ENCODE measurements around the gene MICALL1. TPM values are rescaled to one million over a fixed set of nuclear protein-coding genes. Genes with fewer than 3 reads are reported as not detected.

The MICALL1 gene
- total RNA-seq (10 to 100 TPM; 30.7 to 31.0 TPM), polyA plus RNA-seq (1 to 10 TPM in 1 of 2 donors, under 1 TPM in 1; 0.77 to 4.4 TPM)

GRCh38 chr22:37905534-37906363 is at the start of gene MICALL1:
MICALL1 (plus strand) TSS chr22:37906297; CDS start chr22:37906423, 126 bp downstream.
- H3K4me3 ChIP-seq (ENCODE audit: low read length in 2 of 2), result peak within 1 kb of the TSS; percentile 3 to 58
- intact Hi-C loops (cut with micrococcal nuclease), result loop anchor here (1.0 to 5.0 kb wide), 4 partner anchors 29 to 98 kb away; partner anchors contain the start of genes C22orf23, EIF3L, GCAT and POLR2F
- POLR2A ChIA-PET (ENCODE audit: partially characterized antibody), result interaction anchor here (0.6 to 3.3 kb wide), 21 partner anchors 9 to 1115 kb away, joined by 3 to 51 read pairs (median 4); partner anchors contain the start of genes ANKRD54, APOBEC3D, C22orf23 and EIF3L
- Mint-ChIP-seq H3K4me1 (peaks cover 18 to 45% (median 28%) of the 10 kb centered on the region in 4 donors), H3K4me3 (peak within 1 kb of the TSS; percentile 77 to 88 (median 84)), H3K36me3 (no peaks in the 10 kb centered on the region), H3K27ac (peak within 1 kb of the TSS; percentile 48 to 93 (median 88)), H3K27me3 (no peaks in the 10 kb centered on the region), H3K9me3 (no peaks in the 10 kb centered on the region)
- H3K4me1 ChIP-seq (ENCODE audit: insufficient read depth, low read length), result peaks cover 18% of the 10 kb centered on the region
- no peaks in the 10 kb centered on the region for H3K27me3 ChIP-seq (ENCODE audit: insufficient read depth, low read length)
- peak; percentile 56 to 74 (median 62) for DNase-seq
- peak within 1 kb of the TSS; percentile 58 for H3K27ac ChIP-seq (ENCODE audit: low read depth, low read length)
- no peaks in the 10 kb centered on the region for H3K9me3 ChIP-seq (ENCODE audit: control insufficient read depth in 1 of 2, low read length in 2 of 2)
- H3K36me3 ChIP-seq (ENCODE audit: insufficient read depth, low read length), result no peaks in the 10 kb centered on the region
- CTCF ChIA-PET (ENCODE audit: partially characterized antibody), result interaction anchor here (0.8 to 4.3 kb wide), 11 partner anchors 9 to 62 kb away, joined by 3 to 28 read pairs (median 5); partner anchors contain the start of gene ANKRD54

DNA sequence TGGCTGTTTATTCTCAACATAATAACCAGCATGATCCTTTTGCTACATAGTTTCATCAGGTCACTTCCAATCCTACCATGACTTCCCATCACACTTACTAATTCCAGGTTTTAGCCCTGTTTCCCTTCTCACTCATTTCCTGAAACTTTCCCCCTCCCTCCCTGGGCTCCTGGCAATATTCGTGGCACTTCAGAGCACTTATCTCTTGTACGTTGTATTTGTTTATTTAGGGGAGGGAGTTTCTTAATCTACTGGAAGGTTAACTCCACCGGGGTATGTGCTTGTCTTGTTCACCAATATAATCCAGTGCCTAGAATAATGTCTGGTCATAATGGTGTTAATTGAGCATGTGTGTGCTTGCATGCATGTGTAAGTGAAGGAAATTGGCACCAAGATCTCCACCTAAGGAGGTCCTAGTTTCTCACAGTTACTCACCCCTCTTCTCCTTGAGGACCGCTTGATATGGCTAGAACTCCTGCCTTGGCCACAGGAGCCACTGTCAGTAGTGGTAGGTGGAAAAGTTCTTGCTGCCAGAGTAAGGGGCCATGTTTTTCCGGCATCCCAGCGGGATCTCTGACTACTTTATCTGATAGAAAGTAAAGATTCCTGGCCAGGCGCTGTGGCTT is 45.2 kb upstream of the MICALL1 start:
- ChIA-PET POLR2A (ENCODE audit: partially characterized antibody) (interaction anchor here (1.0 to 1.3 kb wide), 3 partner anchors 17 to 43 kb away, joined by 4 to 8 read pairs (median 5); partner anchors contain the start of gene ANKRD54), CTCF (ENCODE audit: partially characterized antibody) (interaction anchor here (1.0 to 11.7 kb wide), 7 partner anchors 13 to 254 kb away, joined by 3 to 255 read pairs (median 4); partner anchors contain the start of genes EIF3L and MICALL1)
- no peak for DNase-seq
- peaks cover 47 to 65% of the 10 kb centered on the region in 2 donors for H3K36me3 Mint-ChIP-seq
- no peaks in the 10 kb centered on the region for H3K9me3 ChIP-seq (ENCODE audit: control insufficient read depth in 1 of 2, low read length in 2 of 2)
- H3K27me3 ChIP-seq (ENCODE audit: insufficient read depth, low read length), result no peaks in the 10 kb centered on the region
- H3K4me1 Mint-ChIP-seq, result peaks cover 3 to 6% (median 4%) of the 10 kb centered on the region in 4 donors
- H3K27me3 Mint-ChIP-seq, result no peaks in the 10 kb centered on the region
- H3K27ac Mint-ChIP-seq, result no peak overlapping the region
- H3K9me3 Mint-ChIP-seq, result no peaks in the 10 kb centered on the region
- peaks cover 5% of the 10 kb centered on the region for H3K4me1 ChIP-seq (ENCODE audit: insufficient read depth, low read length)
- peaks cover 56% of the 10 kb centered on the region for H3K36me3 ChIP-seq (ENCODE audit: insufficient read depth, low read length)
- no peak overlapping the region for H3K4me3 ChIP-seq (ENCODE audit: low read length in 2 of 2)
- no peak overlapping the region for H3K27ac ChIP-seq (ENCODE audit: low read depth, low read length)
- intact Hi-C loops (cut with micrococcal nuclease), result no loop called here
- no peak overlapping the region for H3K4me3 Mint-ChIP-seq

GRCh38 chr22:37862570-37863325 is 43.3 kb upstream of the MICALL1 start:
- CTCF ChIA-PET (ENCODE audit: partially characterized antibody), result interaction anchor here (0.5 to 11.7 kb wide), 47 partner anchors 7 to 470 kb away, joined by 3 to 255 read pairs (median 5); partner anchors contain the start of genes ANKRD54, C22orf23, EIF3L and GALR3
- H3K36me3 Mint-ChIP-seq, result peaks cover 47 to 63% of the 10 kb centered on the region in 2 donors
- Histone ChIP-seq H3K27ac (ENCODE audit: low read depth, low read length) (no peak overlapping the region), H3K4me1 (ENCODE audit: insufficient read depth, low read length) (peaks cover 5% of the 10 kb centered on the region), H3K36me3 (ENCODE audit: insufficient read depth, low read length) (peaks cover 67% of the 10 kb centered on the region), H3K27me3 (ENCODE audit: insufficient read depth, low read length) (no peaks in the 10 kb centered on the region), H3K4me3 (ENCODE audit: low read length in 2 of 2) (no peak overlapping the region), H3K9me3 (ENCODE audit: control insufficient read depth in 1 of 2, low read length in 2 of 2) (no peaks in the 10 kb centered on the region)
- H3K4me3 Mint-ChIP-seq, result no peak overlapping the region
- peaks cover 2 to 5% (median 4%) of the 10 kb centered on the region in 4 donors for H3K4me1 Mint-ChIP-seq
- no peaks in the 10 kb centered on the region for H3K9me3 Mint-ChIP-seq
- no peak for DNase-seq
- no peaks in the 10 kb centered on the region for H3K27me3 Mint-ChIP-seq
- peak overlapping the region in 3 of 7 donors; percentile 38 to 74 (median 53) for H3K27ac Mint-ChIP-seq
- POLR2A ChIA-PET (ENCODE audit: partially characterized antibody), result interaction anchor here (0.8 to 1.8 kb wide), 8 partner anchors 10 to 256 kb away, joined by 3 to 9 read pairs (median 4); partner anchors contain the start of genes ANKRD54, GCAT, GGA1 and NOL12
- intact Hi-C loops (cut with micrococcal nuclease), result loop anchor here (1.0 kb wide), 4 partner anchors 13 to 255 kb away; partner anchors contain the start of gene EIF3L

- Mint-ChIP-seq H3K9me3 (no peaks in the 10 kb centered on the region), H3K27me3 (no peaks in the 10 kb centered on the region), H3K4me3 (no peak overlapping the region), H3K4me1 (peaks cover 2 to 5% (median 4%) of the 10 kb centered on the region in 4 donors), H3K27ac (no peak overlapping the region), H3K36me3 (peaks cover 47 to 63% of the 10 kb centered on the region in 2 donors)
- Histone ChIP-seq H3K27me3 (ENCODE audit: insufficient read depth, low read length) (no peaks in the 10 kb centered on the region), H3K9me3 (ENCODE audit: control insufficient read depth in 1 of 2, low read length in 2 of 2) (no peaks in the 10 kb centered on the region), H3K36me3 (ENCODE audit: insufficient read depth, low read length) (peaks cover 71% of the 10 kb centered on the region), H3K4me1 (ENCODE audit: insufficient read depth, low read length) (peaks cover 5% of the 10 kb centered on the region), H3K4me3 (ENCODE audit: low read length in 2 of 2) (no peak overlapping the region), H3K27ac (ENCODE audit: low read depth, low read length) (no peak overlapping the region)
- no peak for DNase-seq
- ChIA-PET POLR2A (ENCODE audit: partially characterized antibody) (no interaction called here), CTCF (ENCODE audit: partially characterized antibody) (interaction anchor here (0.7 to 11.7 kb wide), 5 partner anchors 11 to 49 kb away, joined by 3 to 255 read pairs (median 11); partner anchors contain the start of gene EIF3L)
- intact Hi-C loops (cut with micrococcal nuclease), result no loop called here
These were observed 40.6 kb upstream of the MICALL1 start for GRCh38 chr22:37865510-37865909.

- Mint-ChIP-seq H3K36me3 (peaks cover 36 to 52% of the 10 kb centered on the region in 2 donors), H3K4me1 (peaks cover 0 to 1% (median 0%) of the 10 kb centered on the region in 4 donors), H3K9me3 (no peaks in the 10 kb centered on the region), H3K4me3 (no peak overlapping the region), H3K27me3 (no peaks in the 10 kb centered on the region), H3K27ac (no peak overlapping the region)
- ChIA-PET POLR2A (ENCODE audit: partially characterized antibody) (no interaction called here), CTCF (ENCODE audit: partially characterized antibody) (no interaction called here)
- DNase-seq, result no peak
- Histone ChIP-seq H3K27ac (ENCODE audit: low read depth, low read length) (no peak overlapping the region), H3K4me1 (ENCODE audit: insufficient read depth, low read length) (no peaks in the 10 kb centered on the region), H3K36me3 (ENCODE audit: insufficient read depth, low read length) (peaks cover 66% of the 10 kb centered on the region), H3K4me3 (ENCODE audit: low read length in 2 of 2) (no peak overlapping the region), H3K9me3 (ENCODE audit: control insufficient read depth in 1 of 2, low read length in 2 of 2) (no peaks in the 10 kb centered on the region), H3K27me3 (ENCODE audit: insufficient read depth, low read length) (no peaks in the 10 kb centered on the region)
- intact Hi-C loops (cut with micrococcal nuclease), result no loop called here
These were observed 35.8 kb upstream of the MICALL1 start for GRCh38 chr22:37870273-37870672.

GRCh38 chr22:37880668-37881440 is 25.2 kb upstream of the MICALL1 start:
- DNase-seq, result no peak
- H3K9me3 ChIP-seq (ENCODE audit: control insufficient read depth in 1 of 2, low read length in 2 of 2), result no peaks in the 10 kb centered on the region

More at GRCh38 chr22:37880668-37881440, 25.2 kb upstream of the MICALL1 start:
- ChIA-PET CTCF (ENCODE audit: partially characterized antibody) (interaction anchor here (1.1 to 2.5 kb wide), 3 partner anchors 17 to 52 kb away, joined by 3 to 12 read pairs (median 11); no protein-coding TSS in a partner anchor), POLR2A (ENCODE audit: partially characterized antibody) (no interaction called here)
- Mint-ChIP-seq H3K4me1 (peaks cover 7 to 16% (median 8%) of the 10 kb centered on the region in 4 donors), H3K4me3 (no peak overlapping the region), H3K36me3 (peaks cover 33 to 56% of the 10 kb centered on the region in 2 donors), H3K27ac (peak overlapping the region in 2 of 7 donors; percentile 9 to 29), H3K9me3 (no peaks in the 10 kb centered on the region), H3K27me3 (no peaks in the 10 kb centered on the region)
- Histone ChIP-seq H3K27ac (ENCODE audit: low read depth, low read length) (no peak overlapping the region), H3K4me3 (ENCODE audit: low read length in 2 of 2) (no peak overlapping the region), H3K4me1 (ENCODE audit: insufficient read depth, low read length) (no peaks in the 10 kb centered on the region), H3K36me3 (ENCODE audit: insufficient read depth, low read length) (peaks cover 42% of the 10 kb centered on the region), H3K27me3 (ENCODE audit: insufficient read depth, low read length) (no peaks in the 10 kb centered on the region)
- intact Hi-C loops (cut with micrococcal nuclease), result no loop called here

Measured in CD4-positive, alpha-beta memory T cell (primary cell).